ENCODE data around the gene SH3RF2. TPM values are rescaled to one million over a fixed set of nuclear protein-coding genes. Genes with fewer than 3 reads are reported as not detected.
A peak's percentile ranks its signal among the peaks of the same experiment; 100 is the strongest.

SH3RF2 gene
- polyA plus RNA-seq, 3 donors from 2014 or later: not detected

- Mint-ChIP-seq H3K27ac (no peak overlapping the region), H3K36me3 (no peaks in the 10 kb centered on the region), H3K9me3 (peaks cover 0 to 8% (median 0%) of the 10 kb centered on the region in 6 donors), H3K27me3 (ENCODE audit: low read depth in 3 of 3) (peaks cover 0 to 3% (median 0%) of the 10 kb centered on the region in 3 donors), H3K4me3 (no peak overlapping the region), H3K4me1 (no peaks in the 10 kb centered on the region)
- no peak for DNase-seq
Measured at GRCh38 chr5:145931718-145932117, 4.7 kb upstream of the SH3RF2 start.

GRCh38 chr5:145934276-145934675, 2.1 kb upstream of the SH3RF2 start:
- H3K4me3 Mint-ChIP-seq: no peak overlapping the region
- H3K27ac Mint-ChIP-seq: no peak overlapping the region
- no peak for DNase-seq
- peaks cover 0 to 8% (median 0%) of the 10 kb centered on the region in 6 donors for H3K9me3 Mint-ChIP-seq
- no peaks in the 10 kb centered on the region for H3K4me1 Mint-ChIP-seq
- peaks cover 0 to 3% (median 3%) of the 10 kb centered on the region in 3 donors for H3K27me3 Mint-ChIP-seq (ENCODE audit: low read depth in 3 of 3)
- no peaks in the 10 kb centered on the region for H3K36me3 Mint-ChIP-seq

- peak overlapping the region in 1 of 5 donors; percentile 83 for H3K4me3 Mint-ChIP-seq
- H3K36me3 Mint-ChIP-seq: no peaks in the 10 kb centered on the region
- peaks cover 0 to 8% (median 0%) of the 10 kb centered on the region in 6 donors for H3K9me3 Mint-ChIP-seq
- peak overlapping the region in 2 of 6 donors; percentile 13 to 76 for H3K27ac Mint-ChIP-seq
- H3K4me1 Mint-ChIP-seq: no peaks in the 10 kb centered on the region
- H3K27me3 Mint-ChIP-seq (ENCODE audit: low read depth in 3 of 3): peaks cover 0 to 3% (median 3%) of the 10 kb centered on the region in 3 donors
- DNase-seq: no peak
Measured at GRCh38 chr5:145937432-145938250, 1.3 kb downstream of the SH3RF2 start.

- Mint-ChIP-seq H3K27ac (peak overlapping the region in 2 of 6 donors; percentile 2 to 84), H3K27me3 (ENCODE audit: low read depth in 3 of 3) (peaks cover 0 to 5% (median 3%) of the 10 kb centered on the region in 3 donors), H3K4me1 (no peaks in the 10 kb centered on the region), H3K9me3 (peaks cover 0 to 8% (median 0%) of the 10 kb centered on the region in 6 donors), H3K4me3 (no peak overlapping the region), H3K36me3 (no peaks in the 10 kb centered on the region)
- DNase-seq: no peak
Measured at GRCh38 chr5:145938776-145939539, 2.6 kb downstream of the SH3RF2 start.

- Mint-ChIP-seq H3K4me1 (no peaks in the 10 kb centered on the region), H3K36me3 (no peaks in the 10 kb centered on the region), H3K4me3 (no peak overlapping the region), H3K27ac (peak overlapping the region in 2 of 6 donors; percentile 58 to 84), H3K9me3 (peaks cover 0 to 5% (median 0%) of the 10 kb centered on the region in 6 donors), H3K27me3 (ENCODE audit: low read depth in 3 of 3) (peaks cover 0 to 3% (median 3%) of the 10 kb centered on the region in 3 donors)
- DNase-seq: no peak
Measured at GRCh38 chr5:145939540-145940065, 3.2 kb downstream of the SH3RF2 start.

GRCh38 chr5:145941096-145941447, 4.7 kb downstream of the SH3RF2 start:
- DNase-seq: peak in 1 of 3 donors; percentile 23
- Mint-ChIP-seq H3K4me1 (no peaks in the 10 kb centered on the region), H3K36me3 (no peaks in the 10 kb centered on the region), H3K4me3 (peak overlapping the region in 1 of 5 donors; percentile 22), H3K9me3 (peaks cover 0 to 2% (median 0%) of the 10 kb centered on the region in 6 donors), H3K27me3 (ENCODE audit: low read depth in 3 of 3) (peaks cover 0 to 4% (median 3%) of the 10 kb centered on the region in 3 donors), H3K27ac (peak overlapping the region in 1 of 6 donors; percentile 65)

GRCh38 chr5:145941448-145942130, 5.2 kb downstream of the SH3RF2 start:
- no peak for DNase-seq
- peak overlapping the region in 1 of 5 donors; percentile 22 for H3K4me3 Mint-ChIP-seq
- peaks cover 0 to 2% (median 0%) of the 10 kb centered on the region in 6 donors for H3K9me3 Mint-ChIP-seq
- H3K4me1 Mint-ChIP-seq: no peaks in the 10 kb centered on the region
- peak overlapping the region in 2 of 6 donors; percentile 40 to 65 for H3K27ac Mint-ChIP-seq
- H3K36me3 Mint-ChIP-seq: no peaks in the 10 kb centered on the region
- H3K27me3 Mint-ChIP-seq (ENCODE audit: low read depth in 3 of 3): peaks cover 0 to 4% (median 3%) of the 10 kb centered on the region in 3 donors

- peak overlapping the region in 1 of 5 donors; percentile 14 for H3K4me3 Mint-ChIP-seq
Measured at GRCh38 chr5:145942201-145942600, 5.8 kb downstream of the SH3RF2 start.

GRCh38 chr5:145942749-145943148, 6.4 kb downstream of the SH3RF2 start:
- H3K9me3 Mint-ChIP-seq: peaks cover 0 to 2% (median 0%) of the 10 kb centered on the region in 6 donors
- no peaks in the 10 kb centered on the region for H3K36me3 Mint-ChIP-seq
- DNase-seq: no peak
- H3K4me1 Mint-ChIP-seq: no peaks in the 10 kb centered on the region
- peaks cover 0 to 4% (median 0%) of the 10 kb centered on the region in 3 donors for H3K27me3 Mint-ChIP-seq (ENCODE audit: low read depth in 3 of 3)
- peak overlapping the region in 1 of 5 donors; percentile 36 for H3K4me3 Mint-ChIP-seq
- H3K27ac Mint-ChIP-seq: no peak overlapping the region

More at GRCh38 chr5:145942201-145942600, 5.8 kb downstream of the SH3RF2 start:
- Mint-ChIP-seq H3K36me3 (no peaks in the 10 kb centered on the region), H3K27me3 (ENCODE audit: low read depth in 3 of 3) (peaks cover 0 to 4% (median 3%) of the 10 kb centered on the region in 3 donors), H3K27ac (peak overlapping the region in 1 of 6 donors; percentile 65), H3K4me1 (no peaks in the 10 kb centered on the region), H3K9me3 (peaks cover 0 to 2% (median 0%) of the 10 kb centered on the region in 6 donors)
- no peak for DNase-seq

- Mint-ChIP-seq H3K4me3 (no peak overlapping the region), H3K27ac (no peak overlapping the region), H3K9me3 (peaks cover 0 to 2% (median 0%) of the 10 kb centered on the region in 6 donors), H3K36me3 (no peaks in the 10 kb centered on the region), H3K4me1 (no peaks in the 10 kb centered on the region), H3K27me3 (ENCODE audit: low read depth in 3 of 3) (peaks cover 0 to 4% (median 0%) of the 10 kb centered on the region in 3 donors)
- no peak for DNase-seq
Measured at GRCh38 chr5:145943674-145944121, 7.3 kb downstream of the SH3RF2 start.

- no peak for DNase-seq
- Mint-ChIP-seq H3K4me1 (no peaks in the 10 kb centered on the region), H3K27ac (no peak overlapping the region), H3K36me3 (no peaks in the 10 kb centered on the region), H3K4me3 (no peak overlapping the region), H3K9me3 (peaks cover 0 to 2% (median 0%) of the 10 kb centered on the region in 6 donors), H3K27me3 (ENCODE audit: low read depth in 3 of 3) (peaks cover 0 to 4% (median 0%) of the 10 kb centered on the region in 3 donors)
Measured at GRCh38 chr5:145944328-145944727, 8.0 kb downstream of the SH3RF2 start.

GRCh38 chr5:145945620-145946111, 9.3 kb downstream of the SH3RF2 start:
- no peak overlapping the region for H3K4me3 Mint-ChIP-seq
- no peaks in the 10 kb centered on the region for H3K4me1 Mint-ChIP-seq
- H3K36me3 Mint-ChIP-seq: no peaks in the 10 kb centered on the region
- H3K27me3 Mint-ChIP-seq (ENCODE audit: low read depth in 3 of 3): peaks cover 0 to 4% (median 0%) of the 10 kb centered on the region in 3 donors
- no peak for DNase-seq
- H3K27ac Mint-ChIP-seq: no peak overlapping the region
- peaks cover 0 to 2% (median 0%) of the 10 kb centered on the region in 6 donors for H3K9me3 Mint-ChIP-seq

Measured in immature natural killer cell (primary cell).